Gastroesophageal sphincter (tissue), 4 donors: ENCODE results near the gene CCDC74A. TPM values are rescaled to one million over a fixed set of nuclear protein-coding genes. Genes with fewer than 3 reads are reported as not detected.
"Not testable (repeated sequence)": the region's sequence is repeated elsewhere in the genome, so short reads cannot be mapped to it uniquely, and the experiment has no call there.

ENCODE experiments used
- ATAC-seq: fragments of 150-250 bp; one replicate; pipeline ENCODE4 v1.9.1; 2016; ENCODE audit warnings: mild to moderate bottlenecking, moderate library complexity
- H3K27ac ChIP-seq, 4 donors: fragments of 200-600 bp; sonication (generic) in 3 of 4; 1 replicate in 3 of 4; 2 replicates in 1 of 4; pipeline ENCODE4 v1.5.1; 2016 to 2019
- H3K27me3 ChIP-seq: fragments of 200-600 bp; sonication (generic); one replicate; pipeline ENCODE4 v1.5.1; 2019
- H3K36me3 ChIP-seq, 2 donors: fragments of 200-600 bp; sonication (generic); one replicate each; pipeline ENCODE4 v1.5.1; 2019; ENCODE audit warnings: control low read depth in 1 of 2
- H3K4me1 ChIP-seq, 3 donors: fragments of 200-600 bp; sonication (generic); 1 replicate in 2 of 3; 2 replicates in 1 of 3; pipeline ENCODE4 v1.5.1; 2016 to 2019; ENCODE audit warnings: control low read depth in 2 of 3
- H3K4me3 ChIP-seq, 2 donors: fragments of 200-600 bp; sonication (generic); one replicate each; pipeline ENCODE4 v1.5.1; 2019; ENCODE audit warnings: mild to moderate bottlenecking in 1 of 2, moderate library complexity in 1 of 2
- H3K9me3 ChIP-seq, 3 donors: fragments of 200-600 bp; sonication (generic); one replicate each; pipeline ENCODE4 v1.5.1; 2017 to 2019; ENCODE audit warnings: control low read depth in 2 of 3
- EP300 ChIP-seq: sonication (generic); formaldehyde crosslinking; IDR thresholded peaks from one replicate; pipeline ENCODE4 v1.6.1; 2017; ENCODE audit warnings: antibody characterized with exemption, mild to moderate bottlenecking
- POLR2A ChIP-seq, 2 donors: fragments of 450-650 bp; IDR thresholded peaks; one replicate each; pipeline ENCODE4 v1.6.1; 2017; ENCODE audit warnings: antibody characterized with exemption in 2 of 2, mild to moderate bottlenecking in 2 of 2, moderate library complexity in 1 of 2
- POLR2AphosphoS5 ChIP-seq: sonication (generic); formaldehyde crosslinking; IDR thresholded peaks from one replicate; pipeline ENCODE4 v1.6.1; 2017; ENCODE audit warnings: antibody characterized with exemption
- WGBS, 2 donors: methylation state at CpG; one replicate each; pipeline ENCODE4 v1.1.5; 2018; ENCODE audit warnings: low coverage in 1 of 2; 5-methylcytosine and 5-hydroxymethylcytosine counted together
- total RNA-seq, 4 donors: library from RNA; depleted of rRNA; stranded (reverse); fragments of >200 nt; gene quantifications; one replicate each; pipeline ENCODE4 v1.1.0, GENCODE V29; 2016
- TF ChIP-seq, protein P1 (sequence below), 4 experiments: fragments of 200-600 bp in 2 of 4; fragments of 450-650 bp in 2 of 4; sonication (generic) in 1 of 4; IDR thresholded peaks; one replicate each; pipeline ENCODE4 v1.5.1; 2017 to 2019; ENCODE audit warnings: antibody characterized with exemption in 4 of 4, mild to moderate bottlenecking in 2 of 4, moderate library complexity in 2 of 4

Gene CCDC74A
- total RNA-seq, 4 donors from 2014 or later = 4.4 to 10.5 (median 8.2) TPM

DNA sequence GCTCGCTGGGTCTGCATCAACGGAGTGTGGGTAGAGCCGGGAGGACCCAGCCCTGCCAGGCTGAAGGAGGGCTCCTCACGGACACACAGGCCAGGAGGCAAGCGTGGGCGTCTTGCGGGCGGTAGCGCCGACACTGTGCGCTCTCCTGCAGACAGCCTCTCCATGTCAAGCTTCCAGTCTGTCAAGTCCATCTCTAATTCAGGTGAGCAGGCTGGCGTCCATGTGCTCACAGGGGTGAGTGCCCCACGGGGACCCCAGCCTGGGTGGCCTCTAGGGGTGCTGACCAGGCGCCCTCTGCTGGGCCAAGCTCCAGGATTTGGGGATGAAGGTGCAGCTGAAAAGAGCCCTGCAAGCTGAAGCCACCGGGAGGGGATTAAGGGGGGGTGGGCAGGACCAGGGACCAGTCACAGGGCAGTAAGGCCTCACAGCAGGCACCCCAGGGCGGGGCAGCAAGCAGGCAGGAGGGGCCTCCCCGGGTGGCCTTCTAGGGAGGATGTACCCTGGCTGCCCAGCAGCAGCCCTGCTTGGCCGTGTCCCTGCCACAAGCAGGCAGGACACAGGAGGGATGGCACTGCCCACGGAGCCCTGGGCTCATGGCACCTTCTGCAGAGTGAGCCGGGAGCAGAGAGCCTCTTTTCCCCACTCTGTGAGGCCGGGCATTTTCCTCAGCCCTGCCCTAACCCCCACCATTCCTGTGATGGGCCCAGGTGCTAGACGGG lies 3.1 kb downstream of the CCDC74A start:
- H3K27me3 ChIP-seq, H3K36me3 ChIP-seq, H3K9me3 ChIP-seq, H3K4me3 ChIP-seq, ATAC-seq, H3K27ac ChIP-seq: not testable (repeated sequence)
- 60% methylated on average over 2 of the region's 22 CpGs; no CpG with 5 or more reads in 1 of the 2 donors for WGBS, 2 donors
- peaks cover 0 to 18% (median 0%) of the 10 kb centered on the region in 3 donors for H3K4me1 ChIP-seq

DNA sequence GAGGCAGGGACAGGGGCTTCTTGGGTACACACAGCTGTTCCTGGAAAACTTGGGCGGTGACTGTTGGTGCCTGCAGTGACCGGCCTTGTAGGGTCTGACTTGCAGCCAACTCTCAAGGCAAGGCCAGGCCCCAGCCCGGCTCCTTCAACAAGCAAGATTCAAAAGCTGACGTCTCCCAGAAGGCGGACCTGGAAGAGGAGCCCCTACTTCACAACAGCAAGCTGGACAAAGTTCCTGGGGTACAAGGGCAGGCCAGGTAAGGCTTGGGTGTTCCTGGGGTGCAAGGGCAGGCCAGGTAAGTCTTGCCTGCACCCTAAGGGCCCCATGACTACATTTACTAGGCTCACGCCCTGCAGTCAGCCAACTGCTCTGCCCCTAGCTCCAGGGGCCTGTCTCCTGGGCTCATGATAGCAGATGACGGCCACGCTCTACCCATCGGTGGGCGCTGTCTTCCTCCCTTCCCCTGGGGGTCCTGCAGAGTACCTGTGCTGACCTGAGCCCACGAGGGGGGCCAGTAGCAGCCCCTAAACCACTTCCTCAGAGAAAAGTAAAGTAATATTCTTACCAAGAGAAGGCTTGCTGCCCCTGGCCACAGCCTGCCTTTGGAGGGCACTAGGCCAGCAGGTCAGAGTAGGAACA lies 4.0 kb downstream of the CCDC74A start:
- not testable (repeated sequence) for H3K27me3 ChIP-seq, H3K27ac ChIP-seq, H3K9me3 ChIP-seq, ATAC-seq, H3K4me3 ChIP-seq, H3K36me3 ChIP-seq
- no CpG with 5 or more reads among the region's 11 CpGs for WGBS, 2 donors
- peaks cover 0 to 18% (median 0%) of the 10 kb centered on the region in 3 donors for H3K4me1 ChIP-seq

DNA sequence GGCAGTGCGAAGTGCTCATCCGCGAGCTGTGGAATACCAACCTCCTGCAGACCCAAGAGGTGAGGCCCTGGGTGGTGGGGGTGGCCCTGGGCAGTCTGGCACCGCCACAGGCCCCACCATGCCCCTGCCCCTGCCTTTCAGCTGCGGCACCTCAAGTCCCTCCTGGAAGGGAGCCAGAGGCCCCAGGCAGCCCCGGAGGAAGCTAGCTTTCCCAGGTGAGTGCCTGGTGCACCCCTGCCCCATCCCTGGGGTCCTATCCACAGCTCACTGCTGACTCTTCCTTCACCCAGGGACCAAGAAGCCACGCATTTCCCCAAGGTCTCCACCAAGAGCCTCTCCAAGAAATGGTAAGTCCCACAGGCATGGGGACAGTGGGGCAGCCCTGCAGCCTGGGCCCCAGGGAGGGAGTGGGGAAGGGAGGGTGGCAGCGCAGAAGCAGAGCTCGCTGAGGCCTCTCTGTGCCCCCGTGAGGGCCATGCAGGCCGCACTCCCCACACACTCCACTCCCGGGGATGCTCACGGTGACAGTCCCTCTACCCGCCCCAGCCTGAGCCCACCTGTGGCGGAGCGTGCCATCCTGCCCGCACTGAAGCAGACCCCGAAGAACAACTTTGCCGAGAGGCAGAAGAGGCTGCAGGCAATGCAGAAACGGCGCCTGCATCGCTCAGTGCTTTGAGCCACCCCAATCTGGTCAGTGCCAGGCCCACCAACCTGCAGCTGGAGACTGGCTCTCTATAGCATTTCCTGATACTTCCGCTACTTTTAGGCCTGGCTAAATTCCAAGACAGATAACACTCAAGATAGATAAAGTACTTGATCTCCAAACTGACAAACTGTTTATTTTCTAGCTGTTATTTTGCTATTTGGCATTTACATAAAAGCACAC lies 5.3 kb downstream of the CCDC74A start:
- H3K27ac ChIP-seq, ATAC-seq, H3K27me3 ChIP-seq, H3K36me3 ChIP-seq, H3K4me3 ChIP-seq, H3K9me3 ChIP-seq: not testable (repeated sequence)
- H3K4me1 ChIP-seq = peaks cover 0 to 13% (median 0%) of the 10 kb centered on the region in 3 donors
- WGBS, 2 donors = 100% methylated on average over 1 of the region's 23 CpGs; no CpG with 5 or more reads in 1 of the 2 donors

DNA sequence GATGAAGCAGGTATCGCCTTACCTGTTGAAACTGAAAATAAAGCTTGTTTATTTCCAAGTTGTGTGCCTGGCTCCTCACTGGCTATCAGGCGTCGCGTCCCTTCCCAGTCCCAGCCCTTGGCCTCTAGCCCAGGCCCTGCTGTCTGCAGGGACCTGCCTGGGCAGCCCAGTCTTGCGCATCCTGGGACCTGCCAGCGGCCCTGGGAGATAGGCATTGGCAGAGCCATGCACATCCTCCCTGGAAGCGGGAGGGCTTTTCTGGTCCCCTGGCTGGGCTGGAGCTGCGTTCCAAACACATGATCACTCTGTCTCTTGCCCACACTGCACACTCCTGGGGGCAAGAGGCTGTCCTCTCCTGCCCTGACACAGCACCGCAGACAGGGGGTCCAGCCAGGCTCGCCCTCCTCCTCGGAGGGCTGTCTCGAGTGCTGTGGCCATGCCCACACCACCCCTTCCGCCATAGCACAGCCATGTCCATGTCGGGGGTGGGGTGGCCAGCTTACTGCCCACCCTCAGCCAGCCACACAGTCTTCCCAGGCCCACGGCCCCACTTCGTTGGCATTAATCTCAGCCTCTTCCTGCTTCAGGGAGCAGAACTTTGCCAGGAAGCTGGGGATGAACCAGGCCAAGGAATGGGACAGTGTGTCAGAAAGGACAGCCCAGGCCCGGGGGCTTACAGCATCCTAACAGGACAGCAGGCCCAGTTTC lies 6.1 kb downstream of the CCDC74A start:
- not testable (repeated sequence) for H3K9me3 ChIP-seq, H3K27ac ChIP-seq, H3K27me3 ChIP-seq, H3K36me3 ChIP-seq, H3K4me3 ChIP-seq, H3K4me1 ChIP-seq, ATAC-seq
- 100% methylated on average over 1 of the region's 17 CpGs; no CpG with 5 or more reads in 1 of the 2 donors for WGBS, 2 donors

DNA sequence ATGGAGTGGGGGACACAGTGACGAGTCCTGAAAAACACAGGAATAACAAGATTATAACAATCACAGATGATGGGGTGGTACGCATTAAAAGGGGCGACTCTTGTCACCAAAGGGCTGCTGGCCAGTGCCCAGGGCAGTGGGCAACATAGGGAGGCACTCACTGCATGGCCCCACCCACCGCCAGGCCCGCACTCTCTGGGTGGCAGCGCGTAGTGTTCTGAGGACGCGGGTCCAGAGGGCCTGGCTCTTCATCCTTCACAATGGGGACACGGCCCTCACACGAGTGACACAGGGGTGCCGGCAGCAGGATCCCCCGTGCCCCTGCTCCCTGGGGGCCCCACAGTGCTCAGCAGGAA lies 6.6 kb downstream of the CCDC74A start:
- ATAC-seq, H3K27ac ChIP-seq, H3K4me1 ChIP-seq, H3K9me3 ChIP-seq, H3K36me3 ChIP-seq, H3K27me3 ChIP-seq, H3K4me3 ChIP-seq: not testable (repeated sequence)
- 100% methylated on average over 1 of the region's 13 CpGs; no CpG with 5 or more reads in 1 of the 2 donors for WGBS, 2 donors

DNA sequence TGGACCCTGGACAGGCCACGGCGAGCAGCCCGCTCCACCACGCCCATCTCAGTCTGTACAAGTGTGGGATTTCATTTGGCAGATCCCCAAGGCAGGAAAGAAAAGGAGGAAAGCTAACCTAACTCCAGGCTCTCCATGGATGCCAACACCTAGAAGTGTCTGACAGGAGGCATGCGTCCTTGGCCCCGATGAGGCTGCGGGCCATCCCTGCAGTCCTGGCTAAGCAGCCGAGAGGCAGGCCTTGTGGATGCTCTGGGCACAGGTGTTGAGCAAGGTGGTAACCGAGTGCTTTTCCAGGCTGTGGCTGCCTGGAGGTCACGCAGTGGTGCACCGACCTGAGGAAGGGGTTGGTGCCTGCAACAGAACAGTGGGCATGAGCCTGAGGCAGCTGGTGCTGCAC lies 7.3 kb downstream of the CCDC74A start:
- H3K36me3 ChIP-seq, H3K27me3 ChIP-seq, H3K4me1 ChIP-seq, ATAC-seq, H3K4me3 ChIP-seq, H3K27ac ChIP-seq, H3K9me3 ChIP-seq: not testable (repeated sequence)
- no CpG with 5 or more reads among the region's 11 CpGs for WGBS, 2 donors

DNA sequence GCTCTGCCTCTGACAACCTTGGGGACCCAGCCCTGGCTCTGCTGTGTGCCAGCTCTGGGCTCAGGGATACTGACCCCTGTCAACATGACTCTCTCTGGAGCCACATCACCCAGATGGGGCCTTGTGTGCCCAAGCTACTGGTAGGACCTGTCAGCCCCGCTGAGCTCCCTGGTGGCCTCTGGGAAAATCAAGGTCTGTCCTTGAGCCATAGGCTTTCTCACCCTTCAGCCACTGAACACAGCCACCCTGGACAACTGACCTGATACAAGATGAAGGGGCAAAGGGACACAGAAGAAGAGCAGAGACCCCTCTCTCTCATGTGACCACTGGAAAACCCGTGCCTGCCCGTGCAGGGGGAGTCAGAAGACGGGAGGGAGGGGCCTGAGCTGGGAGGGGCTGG lies 7.8 kb downstream of the CCDC74A start:
- no peaks in the 10 kb centered on the region for H3K36me3 ChIP-seq
- no peak overlapping the region for H3K4me3 ChIP-seq
- H3K4me1 ChIP-seq = no peaks in the 10 kb centered on the region
- TF ChIP-seq EP300 (no peak), POLR2A (IDR thresholded peaks at IDR 0.05) (no peak), POLR2AphosphoS5 (no peak)
- TF ChIP-seq, protein P1, sequence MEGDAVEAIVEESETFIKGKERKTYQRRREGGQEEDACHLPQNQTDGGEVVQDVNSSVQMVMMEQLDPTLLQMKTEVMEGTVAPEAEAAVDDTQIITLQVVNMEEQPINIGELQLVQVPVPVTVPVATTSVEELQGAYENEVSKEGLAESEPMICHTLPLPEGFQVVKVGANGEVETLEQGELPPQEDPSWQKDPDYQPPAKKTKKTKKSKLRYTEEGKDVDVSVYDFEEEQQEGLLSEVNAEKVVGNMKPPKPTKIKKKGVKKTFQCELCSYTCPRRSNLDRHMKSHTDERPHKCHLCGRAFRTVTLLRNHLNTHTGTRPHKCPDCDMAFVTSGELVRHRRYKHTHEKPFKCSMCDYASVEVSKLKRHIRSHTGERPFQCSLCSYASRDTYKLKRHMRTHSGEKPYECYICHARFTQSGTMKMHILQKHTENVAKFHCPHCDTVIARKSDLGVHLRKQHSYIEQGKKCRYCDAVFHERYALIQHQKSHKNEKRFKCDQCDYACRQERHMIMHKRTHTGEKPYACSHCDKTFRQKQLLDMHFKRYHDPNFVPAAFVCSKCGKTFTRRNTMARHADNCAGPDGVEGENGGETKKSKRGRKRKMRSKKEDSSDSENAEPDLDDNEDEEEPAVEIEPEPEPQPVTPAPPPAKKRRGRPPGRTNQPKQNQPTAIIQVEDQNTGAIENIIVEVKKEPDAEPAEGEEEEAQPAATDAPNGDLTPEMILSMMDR (IDR thresholded peaks at IDR 0.05) = no peak
- ATAC-seq = no peak
- H3K9me3 ChIP-seq = no peaks in the 10 kb centered on the region
- peaks cover 5% of the 10 kb centered on the region for H3K27me3 ChIP-seq
- H3K27ac ChIP-seq = no peak overlapping the region
- whole genome bisulfite sequencing, 2 donors = no CpG with 5 or more reads among the region's 4 CpGs

DNA sequence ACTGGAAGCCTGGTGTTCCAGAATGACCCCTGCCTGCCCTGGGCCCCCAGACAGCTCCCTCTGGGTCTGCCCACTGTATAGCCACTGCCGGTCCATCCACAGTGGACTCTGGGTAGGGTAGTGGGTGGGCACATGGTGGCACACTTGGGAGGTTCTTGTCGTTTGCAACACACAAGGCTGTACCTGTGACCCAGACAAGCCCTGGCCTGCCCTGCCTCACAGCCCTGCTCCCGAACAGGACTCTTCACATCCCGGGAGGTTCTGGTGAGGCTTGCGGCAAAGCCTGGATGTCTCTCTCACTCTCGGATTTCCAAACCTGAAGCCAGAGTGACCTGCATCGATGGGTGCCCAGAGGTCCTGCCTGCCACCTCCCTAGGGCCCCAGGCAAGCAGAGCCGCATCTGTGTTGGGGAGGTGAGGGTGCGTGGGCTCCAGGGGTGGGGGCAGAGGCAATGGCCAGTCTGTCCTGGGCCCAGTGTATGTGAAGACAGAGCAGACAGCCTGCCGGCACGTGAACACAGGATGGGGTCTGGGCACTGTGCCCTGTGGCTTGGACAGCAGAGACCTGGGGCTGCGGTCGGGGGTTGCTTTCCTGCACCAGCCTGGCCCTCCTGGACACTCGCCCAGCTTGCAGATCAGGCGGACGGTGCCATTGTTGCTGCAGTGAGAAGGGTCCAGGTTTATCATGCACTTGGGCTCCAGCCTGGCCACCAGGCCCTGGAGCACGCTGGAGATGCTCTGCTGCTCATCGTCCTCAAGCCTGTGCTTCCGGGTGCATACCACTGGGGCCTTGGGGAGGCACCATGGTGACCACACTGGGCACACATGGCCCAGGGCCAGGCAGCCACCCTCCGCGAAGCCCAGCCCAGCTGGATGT lies 8.5 kb downstream of the CCDC74A start:
- not testable (repeated sequence) for H3K9me3 ChIP-seq, H3K4me1 ChIP-seq, H3K4me3 ChIP-seq, H3K36me3 ChIP-seq, H3K27me3 ChIP-seq, ATAC-seq, H3K27ac ChIP-seq
- 81% methylated on average over 5 of the region's 21 CpGs; no CpG with 5 or more reads in 1 of the 2 donors for WGBS, 2 donors

DNA sequence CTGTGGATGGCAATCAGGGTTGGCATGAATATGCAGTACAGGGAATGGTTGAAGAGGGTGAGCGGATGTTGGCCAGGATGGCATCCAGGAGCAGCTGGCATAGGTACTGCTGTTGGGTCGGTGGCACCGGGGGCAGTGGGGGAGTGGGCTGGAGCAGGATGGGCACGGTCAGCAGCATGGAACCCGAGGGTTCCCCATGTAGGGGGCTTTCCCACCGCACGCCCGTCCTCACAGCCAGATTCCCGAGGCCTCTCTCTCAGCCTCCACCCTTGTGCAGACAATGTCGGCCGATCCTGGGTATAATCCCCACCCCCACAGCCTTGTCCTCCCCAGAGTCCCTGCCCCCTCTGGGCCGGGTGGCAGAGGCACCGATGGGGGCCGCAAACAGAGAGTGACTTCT lies 9.2 kb downstream of the CCDC74A start:
- not testable (repeated sequence) for H3K4me1 ChIP-seq, H3K9me3 ChIP-seq, H3K4me3 ChIP-seq, H3K27me3 ChIP-seq, ATAC-seq, H3K27ac ChIP-seq, H3K36me3 ChIP-seq
- WGBS, 2 donors = 96% methylated on average over 4 of the region's 14 CpGs; no CpG with 5 or more reads in 1 of the 2 donors

DNA sequence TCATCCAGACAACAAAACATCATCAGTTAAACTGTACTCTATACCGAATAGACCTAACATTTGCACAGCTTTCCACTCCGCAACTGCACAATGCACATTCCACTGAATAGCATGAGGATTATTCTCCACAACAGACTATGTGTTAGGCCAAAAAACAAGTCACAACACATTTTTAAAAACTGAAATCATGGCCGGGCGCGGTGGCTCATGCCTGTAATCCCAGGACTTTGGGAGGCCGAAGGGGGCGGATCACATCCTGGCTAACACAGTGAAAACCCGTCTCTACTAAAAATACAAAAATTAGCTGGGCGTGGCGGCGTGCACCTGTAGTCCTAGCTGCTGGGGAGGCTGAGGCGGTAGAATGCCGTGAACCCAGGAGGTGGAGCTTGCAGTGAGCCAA lies 11.2 kb downstream of the CCDC74A start:
- 85 to 87% methylated on average over 2 to 8 of the region's 13 CpGs for WGBS, 2 donors

More for the DNA sequence above, 11.2 kb downstream of the CCDC74A start:
- not testable (repeated sequence) for H3K27ac ChIP-seq, H3K4me3 ChIP-seq, H3K27me3 ChIP-seq, ATAC-seq, H3K4me1 ChIP-seq, H3K36me3 ChIP-seq, H3K9me3 ChIP-seq
